K562 (cell line): ENCODE results near the gene TECTA. TPM values are rescaled to one million over a fixed set of nuclear protein-coding genes. Genes with fewer than 3 reads are reported as not detected.

Experiments
- ATAC-seq: fragments of 200-7000 bp; cut with Tn5 transposase; 3 replicates; pipeline ENCODE4 v1.9.1; 2020; ENCODE audit warnings: moderate library complexity
- BruUV-seq: library from RNA; stranded (reverse); fragments of 400-500 nt; replicated peaks from 2 replicates; lab custom pipeline; 2021; lab: Mats Ljungman, UMichigan
- CTCF ChIA-PET: fragments of 300-600 bp; formaldehyde crosslinking; extraction: SDS; loops from one replicate; lab custom pipeline; 2021; ENCODE audit warnings: low intra/inter-chr PET ratio; lab: Yijun Ruan, JAX
- POLR2A ChIA-PET: fragments of 300-600, 350-650 bp; sonication (Branson Sonifier 250); formaldehyde crosslinking; extraction: SDS; loops from one replicate; lab custom pipeline; 2021; ENCODE audit warnings: antibody characterized with exemption, inconsistent platforms; lab: Yijun Ruan, JAX
- DNase-seq, 4 experiments: peaks; one replicate each; pipeline versions ENCODE4 v3.0.0 to v3.0.0-alpha.2; 2011 to 2018; ENCODE audit warnings: low spot score in 3 of 4, mixed read lengths in 3 of 4; ENCODE audit errors: extremely low read depth in 1 of 4
- FAIRE-seq: peaks from 2 replicates; lab custom pipeline; 2011; peaks lifted over from hg19 to GRCh38; lab: Jason Lieb, UNC
- H2AFZ ChIP-seq: 2 replicates; pipeline ENCODE4 v1.6.0; 2011; ENCODE audit warnings: low read depth, low read length, control low read depth, inconsistent platforms
- H3K27ac ChIP-seq: fragments of 200-600 bp; 3 replicates; pipeline ENCODE4 v1.8.0; 2011; ENCODE audit warnings: low read depth, mild to moderate bottlenecking, control low read depth, inconsistent platforms, low read length, moderate library complexity, mixed read lengths; ENCODE audit errors: extremely low read depth
- H3K27me3 ChIP-seq, 2 experiments: fragments of 300-600 bp in 1 of 2; 2 replicates in 1 of 2; 3 replicates in 1 of 2; pipeline versions ENCODE4 v1.6.0 to v1.8.0; 2011; ENCODE audit warnings: inconsistent platforms in 2 of 2, low read length in 2 of 2, mild to moderate bottlenecking in 1 of 2, mixed read lengths in 1 of 2, moderate library complexity in 1 of 2; ENCODE audit not compliant: control insufficient read depth in 2 of 2, insufficient read depth in 2 of 2
- H3K36me3 ChIP-seq: fragments of 300-600 bp; 3 replicates; pipeline ENCODE4 v1.8.0; 2011; ENCODE audit warnings: mild to moderate bottlenecking, low read length, inconsistent platforms; ENCODE audit not compliant: control insufficient read depth, insufficient read depth
- H3K4me1 ChIP-seq, 2 experiments: fragments of 200-600 bp in 1 of 2; replicated peaks in 1 of 2; 2 replicates in 1 of 2; 3 replicates in 1 of 2; pipeline versions ENCODE4 v1.5.1 to v1.8.0; 2011; ENCODE audit warnings: inconsistent platforms in 2 of 2, low read length in 2 of 2, mild to moderate bottlenecking in 1 of 2, mixed read lengths in 1 of 2, moderate library complexity in 1 of 2; ENCODE audit not compliant: control insufficient read depth in 2 of 2, insufficient read depth in 2 of 2
- H3K4me2 ChIP-seq: 2 replicates; pipeline ENCODE4 v1.6.1; 2011; ENCODE audit warnings: low read length, control low read depth, inconsistent platforms, mixed read lengths; ENCODE audit not compliant: insufficient read depth
- H3K4me3 ChIP-seq: fragments of 200-600 bp; sonication (generic), shearing (Covaris generic); 2 replicates; pipeline ENCODE4 v1.5.1; 2016; ENCODE audit warnings: control low read depth, inconsistent platforms
- H3K79me2 ChIP-seq: fragments of 200-600 bp; 3 replicates; pipeline ENCODE4 v1.8.0; 2011; ENCODE audit warnings: low read length, inconsistent platforms; ENCODE audit not compliant: control insufficient read depth, insufficient read depth
- H3K9ac ChIP-seq, 2 experiments: 2 replicates each; pipeline versions ENCODE4 v1.6.0 to v1.6.1; 2011; ENCODE audit warnings: low read depth in 2 of 2, low read length in 2 of 2, control low read depth in 1 of 2, inconsistent platforms in 1 of 2, mild to moderate bottlenecking in 1 of 2, mixed read lengths in 1 of 2; ENCODE audit not compliant: insufficient read depth in 1 of 2
- H3K9me1 ChIP-seq: one replicate; pipeline ENCODE4 v1.6.0; 2011; ENCODE audit warnings: inconsistent platforms, mild to moderate bottlenecking, low read length, moderate library complexity; ENCODE audit not compliant: control insufficient read depth, insufficient read depth
- H3K9me3 ChIP-seq: replicated peaks from 2 replicates; pipeline ENCODE4 v1.5.1; 2011; ENCODE audit warnings: low read depth, low read length, inconsistent platforms; ENCODE audit not compliant: control insufficient read depth, insufficient read depth
- H4K20me1 ChIP-seq: replicated peaks from 2 replicates; pipeline ENCODE4 v1.6.1; 2011; ENCODE audit warnings: low read length, inconsistent platforms, mixed read lengths; ENCODE audit not compliant: control insufficient read depth, insufficient read depth
- CBX1 ChIP-seq: sonication (generic); IDR thresholded peaks from 2 replicates; pipeline ENCODE4 v1.6.1; 2016; ENCODE audit warnings: antibody characterized with exemption, low read depth, mild to moderate bottlenecking
- MTA3 ChIP-seq: fragments of 450-650 bp; formaldehyde crosslinking; IDR thresholded peaks from 2 replicates; pipeline ENCODE4 v1.6.1; 2017; ENCODE audit warnings: mild to moderate bottlenecking, borderline replicate concordance
- RBM39 ChIP-seq: fragments of 200-400 bp; formaldehyde crosslinking; optimal IDR thresholded peaks from 2 replicates; pipeline ENCODE3; 2018; ENCODE audit warnings: low read depth, low read length
- TCF7 ChIP-seq: sonication (generic); IDR thresholded peaks from 2 replicates; pipeline ENCODE4 v1.6.1; 2016; ENCODE audit warnings: antibody characterized with exemption, borderline replicate concordance
- WGBS: fragments of 100-300 bp; shearing (Covaris generic); methylation state at CpG from one replicate; pipeline ENCODE4 v1.1.6; 2016; ENCODE audit warnings: low coverage, mixed read lengths; ENCODE audit not compliant: insufficient coverage; ENCODE audit errors: missing lambda C conversion rate; 5-methylcytosine and 5-hydroxymethylcytosine counted together
- in situ Hi-C: fragments of 300-500 bp; cut with MboI; formaldehyde crosslinking; loops from 4 replicates; pipeline ENCODE4 v1.15.0; 2018; ENCODE audit warnings: inconsistent platforms, mixed read lengths
- intact Hi-C: fragments of 100-400 bp; cut with micrococcal nuclease; formaldehyde crosslinking; loops from 2 replicates; pipeline ENCODE4 v1.14.2; 2022
- polyA plus RNA-seq, 8 experiments: library from polyadenylated mRNA; depleted of rRNA in 4 of 8; stranded (reverse) in 5 of 8; unstranded in 3 of 8; fragments of >200 nt; fragmentation: Nextera tagmentation in 2 of 8; fragmentation: Illumina TruSeq in 1 of 8; extraction: Ambion mirVana in 2 of 8; extraction: Trizol in 1 of 8; gene quantifications; 2 replicates each; pipeline versions ENCODE4 v1.2.1 to v1.2.3, GENCODE V29; 2011 to 2014; ENCODE audit warnings: inconsistent platforms in 1 of 8, missing spikeins in 1 of 8
- total RNA-seq, 7 experiments: library from RNA; depleted of rRNA in 6 of 7; stranded (reverse); fragments of >200 nt in 6 of 7; fragmentation: Illumina TruSeq in 2 of 7; extraction: Trizol in 2 of 7; gene quantifications; 2 replicates each; pipeline versions ENCODE4 v1.2.1 to v1.2.3, GENCODE V29; 2011 to 2021; ENCODE audit warnings: low replicate concordance in 1 of 7
- TF ChIP-seq, protein P1 (sequence below), 2 experiments: fragments of 150-350 bp in 1 of 2; IDR thresholded peaks; 2 replicates each; pipeline ENCODE4 v1.6.1; 2012 to 2016; ENCODE audit warnings: low read depth in 2 of 2, low read length in 2 of 2, mild to moderate bottlenecking in 1 of 2, moderate library complexity in 1 of 2

Gene TECTA
- total and polyA plus RNA-seq, 9 of the 15 experiments (the other 6 are each of a cell fraction or from before 2014, with no cell fraction given), result under 0.01 to 0.04 (median 0.03) TPM; not detected in 5

DNA sequence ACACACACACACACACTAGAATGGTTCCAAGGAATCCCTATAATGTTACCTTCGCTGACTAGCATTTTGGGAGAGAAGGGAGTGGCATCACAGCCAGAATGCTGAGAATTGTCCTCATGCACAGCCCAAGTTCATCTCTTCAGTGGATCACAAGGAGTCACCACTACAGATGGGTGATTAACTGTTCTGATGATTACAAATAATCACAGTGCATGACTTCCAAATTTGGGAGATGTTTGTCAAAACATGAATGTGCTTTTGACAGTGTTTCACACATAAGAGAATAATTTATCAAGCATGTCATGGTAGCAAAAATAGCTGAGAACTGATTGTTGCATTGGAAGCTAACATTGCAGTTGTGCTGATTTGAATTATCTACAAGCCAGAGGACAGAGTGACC is 110.6 kb downstream of the TECTA start:
- H3K4me2 ChIP-seq, result no peak overlapping the region
- peaks cover 0 to 4% of the 10 kb centered on the region in 2 experiments; a peak in 1 of 5 replicates for H3K27me3 ChIP-seq
- ChIA-PET CTCF (no interaction called here), POLR2A (no interaction called here)
- no peaks in the 10 kb centered on the region for H3K36me3 ChIP-seq
- FAIRE-seq (no peak), DNase-seq (no peak), ATAC-seq (no peak)
- no peak overlapping the region for H3K9ac ChIP-seq
- H4K20me1 ChIP-seq, result no peaks in the 10 kb centered on the region
- no peak overlapping the region for H3K27ac ChIP-seq
- no peaks in the 10 kb centered on the region for H3K9me3 ChIP-seq
- H3K4me1 ChIP-seq, result no peaks in the 10 kb centered on the region
- no TSS peak for BruUV-seq
- no peaks in the 10 kb centered on the region for H3K9me1 ChIP-seq
- no peak for TF ChIP-seq CBX1
- TF ChIP-seq MTA3, result no peak
- TF ChIP-seq, protein P1, sequence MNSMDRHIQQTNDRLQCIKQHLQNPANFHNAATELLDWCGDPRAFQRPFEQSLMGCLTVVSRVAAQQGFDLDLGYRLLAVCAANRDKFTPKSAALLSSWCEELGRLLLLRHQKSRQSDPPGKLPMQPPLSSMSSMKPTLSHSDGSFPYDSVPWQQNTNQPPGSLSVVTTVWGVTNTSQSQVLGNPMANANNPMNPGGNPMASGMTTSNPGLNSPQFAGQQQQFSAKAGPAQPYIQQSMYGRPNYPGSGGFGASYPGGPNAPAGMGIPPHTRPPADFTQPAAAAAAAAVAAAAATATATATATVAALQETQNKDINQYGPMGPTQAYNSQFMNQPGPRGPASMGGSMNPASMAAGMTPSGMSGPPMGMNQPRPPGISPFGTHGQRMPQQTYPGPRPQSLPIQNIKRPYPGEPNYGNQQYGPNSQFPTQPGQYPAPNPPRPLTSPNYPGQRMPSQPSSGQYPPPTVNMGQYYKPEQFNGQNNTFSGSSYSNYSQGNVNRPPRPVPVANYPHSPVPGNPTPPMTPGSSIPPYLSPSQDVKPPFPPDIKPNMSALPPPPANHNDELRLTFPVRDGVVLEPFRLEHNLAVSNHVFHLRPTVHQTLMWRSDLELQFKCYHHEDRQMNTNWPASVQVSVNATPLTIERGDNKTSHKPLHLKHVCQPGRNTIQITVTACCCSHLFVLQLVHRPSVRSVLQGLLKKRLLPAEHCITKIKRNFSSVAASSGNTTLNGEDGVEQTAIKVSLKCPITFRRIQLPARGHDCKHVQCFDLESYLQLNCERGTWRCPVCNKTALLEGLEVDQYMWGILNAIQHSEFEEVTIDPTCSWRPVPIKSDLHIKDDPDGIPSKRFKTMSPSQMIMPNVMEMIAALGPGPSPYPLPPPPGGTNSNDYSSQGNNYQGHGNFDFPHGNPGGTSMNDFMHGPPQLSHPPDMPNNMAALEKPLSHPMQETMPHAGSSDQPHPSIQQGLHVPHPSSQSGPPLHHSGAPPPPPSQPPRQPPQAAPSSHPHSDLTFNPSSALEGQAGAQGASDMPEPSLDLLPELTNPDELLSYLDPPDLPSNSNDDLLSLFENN (IDR thresholded peaks at IDR 0.05; ENCODE audit: low read depth in 2 of 2, low read length in 2 of 2), result no peak
- no peak for TF ChIP-seq RBM39
- no peak for TF ChIP-seq TCF7
- H3K4me3 ChIP-seq, result no peak overlapping the region
- no peaks in the 10 kb centered on the region for H3K79me2 ChIP-seq
- intact Hi-C loops, result no loop called here
- in situ Hi-C loops, result no loop called here
- whole genome bisulfite sequencing, result 0% methylated on average over 1 of the region's 1 CpG
- H2AFZ ChIP-seq, result no peak overlapping the region
